Duodenal mucosa (tissue), 2 donors: ENCODE data around the gene FSTL4.

Experiments
- H3K27ac ChIP-seq: one replicate; pipeline ENCODE4 v1.7.0; 2013; ENCODE audit warnings: low read depth, low read length
- H3K27me3 ChIP-seq, 2 donors: one replicate each; pipeline ENCODE4 v1.7.0; 2013; ENCODE audit warnings: low read length in 2 of 2, control low read depth in 1 of 2; ENCODE audit not compliant: insufficient read depth in 2 of 2, control insufficient read depth in 1 of 2
- H3K36me3 ChIP-seq, 2 donors: one replicate each; pipeline ENCODE4 v1.7.0; 2013; ENCODE audit warnings: low read length in 2 of 2, control low read depth in 1 of 2; ENCODE audit not compliant: insufficient read depth in 2 of 2, control insufficient read depth in 1 of 2
- H3K4me1 ChIP-seq, 2 donors: one replicate each; pipeline ENCODE4 v1.7.0; 2013; ENCODE audit warnings: low read length in 2 of 2, control low read depth in 1 of 2; ENCODE audit not compliant: insufficient read depth in 2 of 2, control insufficient read depth in 1 of 2
- H3K4me3 ChIP-seq, 2 donors: one replicate each; pipeline ENCODE4 v1.7.0; 2013; ENCODE audit warnings: low read length in 2 of 2, low read depth in 1 of 2
- H3K9ac ChIP-seq, 2 donors: one replicate each; pipeline ENCODE4 v1.7.0; 2013; ENCODE audit warnings: low read length in 2 of 2, low read depth in 1 of 2
- H3K9me3 ChIP-seq, 2 donors: one replicate each; pipeline ENCODE4 v1.7.0; 2013; ENCODE audit warnings: low read length in 2 of 2, control low read depth in 1 of 2; ENCODE audit not compliant: control insufficient read depth in 1 of 2

Gene FSTL4

GRCh38 chr5:133523961-133524586 lies 88.3 kb downstream of the FSTL4 start:
- no peaks in the 10 kb centered on the region for H3K4me1 ChIP-seq
- no peak overlapping the region for H3K27ac ChIP-seq
- no peaks in the 10 kb centered on the region for H3K9me3 ChIP-seq
- peaks cover 3 to 8% of the 10 kb centered on the region in 2 donors for H3K27me3 ChIP-seq
- H3K4me3 ChIP-seq = no peak overlapping the region
- no peak overlapping the region for H3K9ac ChIP-seq
- no peaks in the 10 kb centered on the region for H3K36me3 ChIP-seq

- Histone ChIP-seq H3K4me3 (no peak overlapping the region), H3K36me3 (no peaks in the 10 kb centered on the region), H3K27ac (no peak overlapping the region), H3K4me1 (no peaks in the 10 kb centered on the region), H3K9me3 (no peaks in the 10 kb centered on the region), H3K27me3 (peaks cover 0 to 8% of the 10 kb centered on the region in 2 donors), H3K9ac (no peak overlapping the region)
Measured at GRCh38 chr5:133523013-133523658, 89.2 kb downstream of the FSTL4 start.

- H3K4me3 ChIP-seq = no peak overlapping the region
- no peaks in the 10 kb centered on the region for H3K9me3 ChIP-seq
- no peak overlapping the region for H3K9ac ChIP-seq
- H3K36me3 ChIP-seq = no peaks in the 10 kb centered on the region
- H3K4me1 ChIP-seq = no peaks in the 10 kb centered on the region
- H3K27me3 ChIP-seq = peaks cover 0 to 8% of the 10 kb centered on the region in 2 donors
- H3K27ac ChIP-seq = no peak overlapping the region
Measured at GRCh38 chr5:133521801-133522200, 90.5 kb downstream of the FSTL4 start.

GRCh38 chr5:133520991-133521706 lies 91.2 kb downstream of the FSTL4 start:
- no peaks in the 10 kb centered on the region for H3K36me3 ChIP-seq

GRCh38 chr5:133520062-133520461 lies 92.3 kb downstream of the FSTL4 start:
- Histone ChIP-seq H3K4me3 (no peak overlapping the region), H3K9ac (no peak overlapping the region), H3K9me3 (no peaks in the 10 kb centered on the region), H3K36me3 (no peaks in the 10 kb centered on the region), H3K27me3 (peaks cover 0 to 8% of the 10 kb centered on the region in 2 donors), H3K4me1 (no peaks in the 10 kb centered on the region), H3K27ac (no peak overlapping the region)

More at GRCh38 chr5:133520991-133521706, 91.2 kb downstream of the FSTL4 start:
- Histone ChIP-seq H3K4me1 (no peaks in the 10 kb centered on the region), H3K27ac (no peak overlapping the region), H3K4me3 (no peak overlapping the region), H3K9me3 (no peaks in the 10 kb centered on the region), H3K27me3 (peaks cover 0 to 8% of the 10 kb centered on the region in 2 donors), H3K9ac (no peak overlapping the region)

- Histone ChIP-seq H3K27ac (no peak overlapping the region), H3K9me3 (no peaks in the 10 kb centered on the region), H3K27me3 (peaks cover 0 to 8% of the 10 kb centered on the region in 2 donors), H3K36me3 (no peaks in the 10 kb centered on the region), H3K4me1 (no peaks in the 10 kb centered on the region), H3K9ac (no peak overlapping the region), H3K4me3 (no peak overlapping the region)
Measured at GRCh38 chr5:133519191-133519590, 93.2 kb downstream of the FSTL4 start.

- no peaks in the 10 kb centered on the region for H3K4me1 ChIP-seq
Measured at GRCh38 chr5:133514456-133514855, 97.9 kb downstream of the FSTL4 start.

GRCh38 chr5:133512896-133513295 lies 99.4 kb downstream of the FSTL4 start:
- Histone ChIP-seq H3K4me3 (no peak overlapping the region), H3K9ac (no peak overlapping the region)

More at GRCh38 chr5:133514456-133514855, 97.9 kb downstream of the FSTL4 start:
- H3K9ac ChIP-seq = no peak overlapping the region
- no peaks in the 10 kb centered on the region for H3K9me3 ChIP-seq
- H3K27me3 ChIP-seq = no peaks in the 10 kb centered on the region
- H3K4me3 ChIP-seq = no peak overlapping the region
- no peaks in the 10 kb centered on the region for H3K36me3 ChIP-seq
- no peak overlapping the region for H3K27ac ChIP-seq

GRCh38 chr5:133511653-133512235 lies 100.6 kb downstream of the FSTL4 start:
- no peak overlapping the region for H3K9ac ChIP-seq
- no peak overlapping the region for H3K27ac ChIP-seq
- no peaks in the 10 kb centered on the region for H3K36me3 ChIP-seq
- H3K27me3 ChIP-seq = no peaks in the 10 kb centered on the region
- H3K4me3 ChIP-seq = no peak overlapping the region
- no peaks in the 10 kb centered on the region for H3K4me1 ChIP-seq
- no peaks in the 10 kb centered on the region for H3K9me3 ChIP-seq

More at GRCh38 chr5:133512896-133513295, 99.4 kb downstream of the FSTL4 start:
- Histone ChIP-seq H3K36me3 (no peaks in the 10 kb centered on the region), H3K27me3 (no peaks in the 10 kb centered on the region), H3K9me3 (no peaks in the 10 kb centered on the region), H3K27ac (no peak overlapping the region), H3K4me1 (no peaks in the 10 kb centered on the region)
